T follicular helper cell (primary cell): Measurements from ENCODE around the gene UNC45A.
"Not testable (repeated sequence)": the region's sequence is repeated elsewhere in the genome, so short reads cannot be mapped to it uniquely, and the experiment has no call there.

ENCODE experiments used
- DNase-seq: peaks from one replicate; pipeline ENCODE4 v3.0.0-alpha.2; 2020; ENCODE audit warnings: low read depth

The UNC45A gene

DNA sequence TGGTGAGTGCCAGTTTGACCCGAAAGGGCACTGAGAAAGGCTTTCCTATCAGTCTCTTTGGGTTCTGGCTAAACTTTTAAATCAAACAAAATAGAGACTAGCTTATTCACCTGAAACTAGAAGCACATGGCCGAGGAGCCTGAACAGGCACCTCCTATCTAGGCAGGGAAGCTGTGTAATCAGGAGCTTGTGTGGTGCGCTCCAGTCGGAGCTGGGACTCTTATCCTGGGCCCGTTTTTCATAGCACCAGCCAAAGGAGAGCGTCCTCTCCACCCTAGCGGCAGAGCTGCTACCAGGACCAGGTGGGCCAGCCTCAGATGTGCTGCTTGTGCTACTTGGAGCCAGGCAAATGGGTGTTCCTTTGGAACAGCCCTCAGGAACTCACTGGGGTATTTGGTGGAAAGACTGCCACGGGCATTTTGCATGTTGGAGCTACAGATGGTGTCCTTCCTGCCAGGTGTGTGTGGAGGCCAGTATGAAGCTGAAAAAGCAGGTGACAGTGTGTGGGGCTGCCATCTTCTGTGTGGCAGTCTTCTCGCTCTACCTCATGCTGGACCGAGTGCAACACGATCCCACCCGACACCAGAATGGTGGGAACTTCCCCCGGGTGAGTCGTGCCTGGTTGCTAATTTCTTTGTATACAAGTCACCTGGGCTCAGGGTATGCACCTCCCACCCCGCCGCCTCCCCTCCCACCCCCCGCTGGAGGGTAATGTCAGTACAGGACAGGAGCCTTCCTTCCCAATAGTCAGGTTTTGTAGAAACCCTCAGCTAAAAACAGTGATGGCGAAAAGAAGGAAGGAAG lies 31.1 kb upstream of the UNC45A start:
- no peak for DNase-seq

DNA sequence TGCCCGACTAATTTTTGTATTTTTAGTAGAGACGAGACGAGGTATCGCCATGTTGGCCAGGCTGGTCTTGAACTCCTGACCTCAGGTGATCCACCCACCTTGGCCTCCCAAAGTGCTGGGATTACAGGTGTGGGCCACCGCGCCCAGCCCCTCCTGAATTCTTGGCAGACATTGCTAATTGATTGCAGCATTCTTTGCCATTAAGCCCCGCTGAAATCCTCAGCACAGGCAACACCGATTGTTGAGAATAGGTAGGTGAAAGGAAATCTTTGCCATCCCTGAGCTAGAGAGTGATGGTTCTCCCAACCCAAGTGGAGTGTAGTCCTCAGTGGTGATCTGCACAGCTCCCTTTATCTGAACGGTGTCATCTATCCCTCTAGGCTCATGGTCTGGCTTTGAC lies 30.3 kb upstream of the UNC45A start:
- no peak for DNase-seq

DNA sequence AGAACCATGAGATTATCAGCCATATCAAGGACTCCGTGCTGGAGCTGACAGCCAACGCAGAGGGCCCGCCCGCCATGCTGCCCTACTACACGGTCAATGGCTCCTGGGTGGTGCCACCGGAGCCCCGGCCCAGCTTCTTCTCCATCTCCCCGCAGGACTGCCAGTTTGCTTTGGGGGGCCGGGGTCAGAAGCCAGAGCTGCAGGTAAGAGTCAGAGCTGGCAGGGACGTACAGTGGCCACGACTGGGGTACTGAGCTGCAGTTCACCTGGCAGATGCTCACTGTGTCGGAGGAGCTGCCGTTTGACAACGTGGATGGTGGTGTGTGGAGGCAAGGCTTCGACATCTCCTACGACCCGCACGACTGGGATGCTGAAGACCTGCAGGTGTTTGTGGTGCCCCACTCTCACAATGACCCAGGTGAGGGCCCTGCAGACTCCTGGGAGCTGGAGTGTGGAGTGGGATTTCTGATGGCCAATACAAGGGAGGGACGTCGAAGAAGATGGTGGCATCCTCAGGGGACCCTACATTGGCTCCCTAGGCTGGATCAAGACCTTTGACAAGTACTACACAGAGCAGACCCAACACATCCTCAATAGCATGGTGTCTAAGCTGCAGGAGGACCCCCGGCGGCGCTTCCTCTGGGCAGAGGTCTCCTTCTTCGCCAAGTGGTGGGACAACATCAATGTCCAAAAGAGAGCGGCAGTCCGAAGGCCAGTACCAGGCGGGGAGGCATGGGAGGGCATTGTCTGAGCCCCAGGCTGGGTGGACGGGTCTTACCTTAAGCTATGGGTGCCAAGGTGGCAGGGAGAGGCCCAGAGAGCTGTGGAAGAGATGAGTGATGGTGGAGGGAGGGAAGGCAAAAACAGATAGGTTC lies 29.5 kb upstream of the UNC45A start:
- DNase-seq = no peak

DNA sequence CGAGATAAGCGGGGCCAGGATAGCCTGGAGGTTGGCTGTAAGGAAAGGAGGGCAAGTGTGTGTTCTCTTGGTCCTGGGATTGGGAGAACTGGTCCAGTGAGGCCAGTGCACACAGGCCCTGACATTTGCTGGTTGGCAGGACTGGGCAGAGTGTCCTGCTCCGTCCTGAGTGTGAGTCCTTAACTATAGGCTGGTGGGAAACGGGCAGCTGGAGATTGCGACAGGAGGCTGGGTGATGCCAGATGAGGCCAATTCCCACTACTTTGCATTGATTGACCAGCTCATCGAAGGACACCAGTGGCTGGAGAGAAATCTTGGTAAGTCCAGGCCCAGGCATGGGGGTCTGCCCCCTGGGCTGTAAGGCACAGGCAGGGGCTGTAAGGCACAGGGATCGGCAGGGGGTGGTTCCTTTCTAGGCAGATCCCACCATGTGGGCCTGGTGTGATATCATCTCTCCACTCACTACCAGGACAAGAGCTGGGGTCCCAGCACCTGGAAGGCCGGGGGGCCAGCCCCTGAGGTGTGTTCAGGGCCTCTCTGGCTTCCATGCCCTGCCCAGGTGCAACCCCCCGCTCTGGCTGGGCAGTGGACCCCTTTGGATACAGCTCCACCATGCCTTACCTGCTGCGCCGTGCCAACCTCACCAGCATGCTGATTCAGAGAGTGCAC lies 28.8 kb upstream of the UNC45A start:
- no peak for DNase-seq

DNA sequence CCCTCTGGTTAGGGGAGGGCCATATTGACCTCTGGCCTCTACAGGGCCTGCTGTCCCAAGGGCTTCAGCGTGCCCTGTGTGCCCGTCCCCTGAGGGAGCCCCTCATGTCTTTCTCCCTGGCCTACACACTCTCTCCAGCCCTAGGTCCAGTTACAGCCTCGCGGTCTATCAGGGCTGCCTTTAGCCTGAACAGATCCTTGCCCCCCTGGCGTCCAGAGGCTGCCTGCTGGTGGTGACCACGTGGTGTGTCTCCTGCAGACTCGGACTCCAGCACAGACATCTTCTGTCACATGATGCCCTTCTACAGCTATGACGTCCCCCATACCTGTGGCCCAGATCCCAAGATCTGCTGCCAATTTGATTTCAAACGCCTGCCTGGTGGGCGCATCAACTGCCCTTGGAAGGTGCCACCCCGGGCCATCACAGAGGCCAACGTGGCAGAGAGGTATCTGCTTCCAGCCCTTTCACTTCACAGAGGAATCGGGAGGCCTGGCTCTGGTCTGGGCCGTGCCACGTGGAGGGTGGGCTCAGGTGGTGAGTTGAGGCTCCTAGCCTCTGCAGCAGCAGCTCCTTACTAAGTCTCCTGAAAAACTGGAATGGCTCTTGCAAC lies 27.9 kb upstream of the UNC45A start:
- DNase-seq = no peak

DNA sequence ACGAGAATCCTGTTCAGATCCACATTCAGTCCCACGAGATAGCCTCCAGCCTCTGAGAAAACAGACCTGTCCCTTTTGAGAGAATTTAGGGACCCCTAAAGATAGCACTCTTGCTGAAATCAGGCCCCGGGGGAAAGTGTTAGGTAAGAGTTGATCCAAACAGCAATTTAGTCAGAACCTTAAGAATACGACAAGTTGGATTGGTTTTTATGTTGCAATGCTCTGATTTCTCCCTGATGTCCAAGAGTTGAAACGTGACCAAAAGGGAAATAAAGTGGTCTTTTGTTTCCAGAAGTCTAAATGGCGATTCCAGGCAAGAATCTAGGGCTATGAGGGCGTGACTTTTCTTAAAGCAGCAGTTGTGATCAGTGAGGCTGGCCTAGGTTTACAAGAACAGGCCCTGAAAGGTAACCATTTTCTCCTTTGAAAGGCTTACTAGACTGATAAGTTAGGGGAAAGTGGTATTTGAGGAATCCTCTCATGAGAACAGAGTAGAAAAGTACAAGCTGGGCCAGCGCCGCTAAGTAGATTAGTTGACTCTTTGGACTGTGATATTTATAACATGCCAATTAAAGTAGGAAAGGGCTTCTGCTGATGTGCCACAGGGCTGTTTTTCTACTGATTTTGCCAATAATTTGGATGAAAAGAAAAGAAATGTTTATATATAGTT lies 27.1 kb upstream of the UNC45A start:
- DNase-seq = no peak

DNA sequence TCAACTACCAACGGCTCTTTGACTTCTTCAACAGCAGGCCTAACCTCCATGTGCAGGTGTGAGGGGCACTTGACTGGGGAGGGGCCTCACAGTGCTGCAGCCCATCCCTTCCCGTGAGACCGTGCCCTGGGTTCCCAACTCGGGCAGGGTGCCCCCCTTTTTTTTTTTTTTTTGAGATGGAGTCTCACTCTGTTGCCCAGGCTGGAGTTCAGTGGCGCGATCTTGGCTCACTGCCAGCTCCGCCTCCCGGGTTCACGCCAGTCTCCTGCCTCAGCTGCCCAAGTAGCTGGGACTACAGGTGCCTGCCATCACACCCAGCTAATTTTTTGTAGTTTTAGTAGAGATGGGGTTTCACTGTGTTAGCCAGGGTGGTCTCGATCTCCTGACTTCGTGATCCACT lies 25.6 kb upstream of the UNC45A start:
- not testable (repeated sequence) for DNase-seq

DNA sequence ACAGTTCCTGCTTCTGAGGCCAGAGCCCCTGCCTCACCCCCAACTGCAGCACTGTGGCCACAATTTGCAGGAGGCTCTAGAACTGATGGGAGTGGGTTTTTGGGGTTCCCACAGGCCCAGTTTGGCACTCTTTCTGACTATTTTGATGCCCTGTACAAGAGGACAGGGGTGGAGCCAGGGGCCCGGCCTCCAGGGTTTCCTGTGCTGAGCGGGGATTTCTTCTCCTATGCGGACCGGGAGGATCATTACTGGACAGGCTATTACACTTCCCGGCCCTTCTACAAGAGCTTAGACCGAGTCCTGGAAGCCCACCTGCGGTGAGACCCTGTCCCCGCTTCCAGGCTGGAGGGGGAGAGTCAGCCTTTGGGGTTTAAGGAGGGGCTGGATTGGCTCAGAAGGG lies 25.1 kb upstream of the UNC45A start:
- DNase-seq = no peak

DNA sequence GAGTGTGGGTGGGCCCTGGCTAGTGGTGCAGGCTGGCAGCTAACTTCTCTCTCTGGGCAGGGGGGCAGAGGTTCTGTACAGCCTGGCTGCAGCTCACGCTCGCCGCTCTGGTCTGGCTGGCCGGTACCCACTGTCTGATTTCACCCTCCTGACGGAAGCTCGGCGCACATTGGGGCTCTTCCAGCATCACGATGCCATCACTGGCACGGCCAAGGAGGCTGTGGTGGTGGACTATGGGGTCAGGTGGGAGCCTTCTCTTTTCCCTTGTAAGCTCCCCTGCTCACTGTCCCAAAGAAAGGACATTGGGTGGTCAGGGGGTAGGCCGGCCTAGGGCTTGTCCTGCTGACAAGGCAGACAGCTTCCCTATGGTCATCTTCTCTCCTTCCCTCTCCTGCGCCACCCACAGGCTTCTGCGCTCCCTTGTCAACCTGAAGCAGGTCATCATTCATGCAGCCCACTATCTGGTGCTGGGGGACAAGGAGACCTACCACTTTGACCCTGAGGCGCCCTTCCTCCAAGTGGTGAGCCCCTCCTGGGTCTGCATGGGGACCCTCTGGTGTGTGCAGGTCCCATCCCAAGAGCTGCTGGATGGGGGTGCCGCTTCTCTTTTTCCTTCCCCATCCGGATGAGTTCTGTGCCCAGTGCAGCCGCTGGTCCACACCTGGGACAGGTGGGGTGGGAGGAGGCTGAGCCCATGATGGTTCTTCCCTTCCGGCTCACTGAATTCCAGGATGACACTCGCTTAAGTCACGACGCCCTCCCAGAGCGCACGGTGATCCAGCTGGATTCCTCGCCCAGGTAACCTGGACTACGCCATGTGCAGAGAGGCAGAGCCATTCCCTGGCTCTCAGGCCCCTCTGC lies 24.4 kb upstream of the UNC45A start:
- no peak for DNase-seq

DNA sequence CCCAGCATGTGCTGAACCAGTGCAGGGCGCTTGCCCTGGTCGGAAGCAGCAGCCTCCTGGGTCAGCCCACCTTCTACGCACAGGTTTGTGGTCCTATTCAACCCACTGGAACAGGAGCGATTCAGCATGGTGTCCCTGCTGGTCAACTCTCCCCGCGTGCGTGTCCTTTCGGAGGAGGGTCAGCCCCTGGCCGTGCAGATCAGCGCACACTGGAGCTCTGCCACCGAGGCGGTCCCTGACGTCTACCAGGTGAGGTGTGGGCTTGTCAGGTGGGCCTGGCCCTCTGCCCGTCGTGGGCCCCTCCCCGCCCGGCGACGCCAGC lies 23.8 kb upstream of the UNC45A start:
- DNase-seq = no peak

DNA sequence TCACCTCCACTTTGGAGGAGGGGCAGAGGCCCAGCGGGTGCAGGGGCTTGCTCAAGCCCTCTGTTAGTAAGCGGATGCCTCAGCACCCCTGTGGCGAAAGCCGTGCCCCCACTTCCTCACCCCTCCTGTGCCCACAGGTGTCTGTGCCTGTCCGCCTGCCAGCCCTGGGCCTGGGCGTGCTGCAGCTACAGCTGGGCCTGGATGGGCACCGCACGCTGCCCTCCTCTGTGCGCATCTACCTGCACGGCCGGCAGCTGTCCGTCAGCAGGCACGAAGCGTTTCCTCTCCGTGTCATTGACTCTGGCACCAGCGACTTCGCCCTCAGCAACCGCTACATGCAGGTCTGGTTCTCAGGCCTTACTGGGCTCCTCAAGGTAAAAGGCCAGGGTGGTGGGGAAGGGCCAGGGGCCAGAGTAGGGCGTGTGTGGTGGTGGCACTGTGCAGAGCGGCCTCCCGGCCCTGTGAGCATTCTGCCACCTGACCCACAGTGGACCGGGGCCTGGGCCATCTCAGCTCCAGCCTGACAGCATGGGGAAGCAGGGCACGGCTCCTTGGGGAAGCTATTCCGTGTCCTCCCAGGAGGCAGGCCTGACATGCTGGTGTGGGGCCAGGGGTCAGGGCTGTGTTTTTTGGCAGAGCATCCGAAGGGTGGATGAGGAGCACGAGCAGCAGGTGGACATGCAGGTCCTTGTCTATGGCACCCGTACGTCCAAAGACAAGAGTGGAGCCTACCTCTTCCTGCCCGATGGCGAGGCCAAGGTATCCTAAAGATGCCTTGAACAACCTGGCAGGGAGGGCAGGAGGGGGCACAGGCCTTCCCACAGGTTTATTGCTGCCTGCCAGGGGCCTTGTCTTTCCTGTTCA lies 22.9 kb upstream of the UNC45A start:
- no peak for DNase-seq

DNA sequence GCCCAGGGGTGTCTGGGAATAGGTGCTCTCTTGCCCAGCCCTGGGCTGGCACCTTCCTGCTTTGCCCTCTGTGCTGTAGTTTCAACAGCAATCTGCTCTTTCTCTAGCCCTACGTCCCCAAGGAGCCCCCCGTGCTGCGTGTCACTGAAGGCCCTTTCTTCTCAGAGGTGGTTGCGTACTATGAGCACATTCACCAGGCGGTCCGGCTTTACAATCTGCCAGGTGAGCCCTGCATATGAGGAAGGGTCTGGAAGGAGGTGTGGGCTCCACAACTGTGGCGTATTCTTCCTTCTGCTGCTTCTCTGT lies 22.4 kb upstream of the UNC45A start:
- no peak for DNase-seq

DNA sequence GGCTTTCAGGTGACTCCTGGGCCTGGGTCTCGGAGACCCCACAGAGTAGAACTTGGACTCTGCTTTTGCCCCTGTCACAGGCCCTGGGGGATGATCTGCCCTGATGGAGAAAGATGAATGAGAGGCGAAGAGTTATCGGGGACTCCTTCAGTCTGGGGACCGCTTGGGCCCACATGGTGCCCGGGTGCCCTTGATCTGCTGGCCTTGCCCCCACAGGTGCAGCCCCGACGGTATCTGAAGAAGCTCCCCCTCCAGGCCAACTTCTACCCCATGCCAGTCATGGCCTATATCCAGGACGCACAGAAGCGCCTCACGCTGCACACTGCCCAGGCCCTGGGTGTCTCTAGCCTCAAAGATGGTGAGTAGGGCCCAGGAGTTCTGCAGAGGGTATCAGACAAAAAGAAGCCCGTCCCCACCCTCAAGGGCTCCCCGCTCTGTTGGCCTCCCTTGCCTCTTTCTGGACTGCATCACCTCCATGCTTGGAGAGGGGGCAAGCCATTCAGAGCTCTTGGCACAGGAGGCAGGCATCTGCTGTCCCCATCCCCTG lies 21.6 kb upstream of the UNC45A start:
- no peak for DNase-seq

DNA sequence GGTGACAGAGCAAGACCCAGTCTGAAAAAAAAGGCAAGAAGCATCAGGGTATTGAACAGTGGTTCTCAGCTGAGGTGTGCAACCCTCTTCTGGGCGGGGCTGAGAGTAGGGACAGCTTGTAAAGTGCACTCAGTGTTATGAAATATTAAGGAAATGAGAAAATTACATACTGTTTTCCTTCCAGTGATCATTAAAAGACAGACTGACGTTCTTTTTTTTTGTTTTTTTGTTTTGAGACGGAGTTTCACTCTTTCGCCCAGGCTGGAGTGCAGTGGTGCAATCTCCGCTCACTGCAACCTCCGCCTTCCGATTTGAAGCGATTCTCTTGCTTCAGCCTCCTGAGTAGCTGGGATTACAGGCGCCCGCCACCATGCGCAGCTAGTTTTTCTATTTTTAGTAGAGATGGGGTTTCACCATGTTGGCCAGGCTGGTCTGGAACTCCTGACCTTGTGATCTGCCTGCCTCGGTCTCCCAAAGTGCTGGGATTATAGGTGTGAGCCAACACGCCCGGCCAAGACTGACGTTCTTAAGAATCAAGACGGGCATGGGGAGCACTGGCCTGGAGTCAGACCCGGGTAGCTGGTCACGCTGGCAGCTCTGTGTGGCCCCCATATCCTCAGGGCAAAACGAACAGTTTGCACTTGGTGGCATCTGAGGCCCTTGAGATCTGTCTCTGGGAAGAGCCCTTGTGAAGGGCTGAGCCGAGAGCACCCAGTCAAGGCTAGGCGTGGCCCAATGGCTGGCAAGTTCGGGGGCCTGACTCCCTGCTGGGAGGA lies 20.6 kb upstream of the UNC45A start:
- no peak for DNase-seq

DNA sequence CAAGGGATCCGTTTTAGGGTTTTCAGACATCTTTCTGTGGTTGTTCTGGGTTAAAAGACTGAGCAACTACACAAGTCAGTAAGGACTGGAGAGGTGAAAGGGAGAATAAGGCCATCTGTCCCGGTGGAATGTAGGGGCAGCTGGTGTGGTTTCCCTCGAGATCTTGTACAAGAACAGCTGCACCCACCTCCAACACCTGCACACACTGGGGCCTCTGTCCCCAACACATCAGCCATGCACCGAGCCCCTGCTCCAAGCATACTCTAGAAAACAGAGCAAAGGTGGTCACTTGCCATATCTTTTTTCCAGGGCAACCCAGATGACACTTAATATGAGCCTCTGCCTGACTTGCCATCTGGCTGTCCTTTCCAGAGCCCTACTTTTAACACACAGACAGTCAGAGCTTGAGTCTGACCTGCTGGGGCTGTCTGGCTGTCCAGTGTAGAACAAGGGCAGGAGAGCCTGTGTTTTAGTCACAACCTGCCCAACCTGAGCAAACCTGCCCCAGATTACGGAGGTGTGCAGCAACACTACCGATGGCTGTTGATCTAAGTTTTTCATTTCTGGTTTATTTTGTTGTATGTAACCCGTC lies 19.8 kb upstream of the UNC45A start:
- no peak for DNase-seq

DNA sequence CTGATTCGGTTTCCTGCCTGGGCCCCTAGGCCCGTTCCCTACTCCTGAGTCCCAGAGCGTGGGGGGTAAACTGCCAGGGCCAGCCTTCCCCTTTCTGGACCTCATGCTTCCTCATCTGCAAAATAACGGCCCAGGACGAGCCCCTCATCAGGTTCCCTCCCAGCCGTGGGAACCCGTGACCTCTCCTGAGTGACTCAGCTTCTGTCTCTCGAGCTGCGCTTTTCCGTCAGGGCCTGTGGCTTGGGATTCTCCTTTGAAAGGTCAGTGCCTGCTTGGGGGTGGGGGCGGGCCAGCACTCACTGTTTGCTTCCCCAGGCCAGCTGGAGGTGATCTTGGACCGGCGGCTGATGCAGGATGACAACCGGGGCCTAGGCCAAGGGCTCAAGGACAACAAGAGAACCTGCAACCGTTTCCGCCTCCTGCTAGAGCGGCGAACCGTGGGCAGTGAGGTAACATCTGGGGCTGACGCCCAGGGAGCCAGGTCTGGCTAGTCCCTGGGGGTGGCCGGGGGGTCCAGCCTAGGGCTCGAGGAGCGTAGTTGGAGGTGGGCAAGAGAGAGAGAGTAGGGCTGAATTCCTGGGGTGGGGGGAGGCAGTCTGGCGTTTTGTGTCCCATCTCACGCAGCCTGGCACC lies 19.2 kb upstream of the UNC45A start:
- DNase-seq = no peak

DNA sequence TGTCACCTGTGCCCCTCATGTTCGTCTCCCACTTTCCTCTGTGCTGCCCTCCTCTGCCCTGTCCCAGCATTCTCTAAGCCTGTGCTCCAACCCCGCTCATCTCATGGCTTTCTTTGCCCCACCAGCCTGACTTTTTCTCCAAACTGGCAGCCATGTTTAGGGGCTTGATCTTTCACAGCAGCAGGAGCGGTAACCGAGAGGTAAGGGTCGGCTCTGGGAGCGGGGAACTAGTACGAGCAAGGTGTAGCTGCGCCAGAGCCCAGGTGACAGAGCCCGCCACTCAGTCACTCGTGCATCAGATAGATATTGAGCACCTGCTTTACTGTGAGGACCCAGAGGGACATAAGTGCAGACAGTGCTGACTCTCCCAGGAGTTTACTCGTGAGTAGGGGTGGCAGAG lies 18.6 kb upstream of the UNC45A start:
- DNase-seq = no peak

DNA sequence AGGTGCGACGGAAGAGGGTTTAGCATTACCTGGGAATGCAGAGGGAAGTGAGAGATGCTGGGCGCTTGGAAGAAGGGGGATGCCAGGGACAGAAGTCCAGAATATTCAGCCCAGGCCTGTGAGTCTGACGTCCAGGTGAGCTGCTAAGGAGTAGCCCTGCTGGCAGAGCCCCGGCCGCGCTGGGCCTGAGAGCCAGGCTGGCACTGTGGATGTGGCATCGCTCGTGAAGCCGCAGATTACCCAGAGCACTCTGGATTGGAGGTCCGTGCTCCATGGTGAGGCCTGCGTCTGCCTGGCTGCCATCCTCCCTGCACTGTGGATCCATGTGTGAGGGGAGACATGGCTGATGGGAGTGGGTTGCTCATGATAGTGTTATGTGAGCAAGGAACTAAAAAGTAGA lies 17.5 kb upstream of the UNC45A start:
- DNase-seq = no peak
